Large intestine (tissue), 3 donors: ENCODE measurements around the gene UGT1A1. TPM values are rescaled to one million over a fixed set of nuclear protein-coding genes. Genes with fewer than 3 reads are reported as not detected.

Experiments used
- DNase-seq, 2 donors: peaks; one replicate each; pipeline versions ENCODE4 v3.0.0 to v3.0.0-alpha.2; 2013
- H3K27ac ChIP-seq: one replicate; pipeline ENCODE4 v1.5.1; 2013; ENCODE audit warnings: low read length
- H3K27me3 ChIP-seq: 2 replicates; pipeline ENCODE4 v1.6.1; 2013; ENCODE audit warnings: low read length; ENCODE audit not compliant: control insufficient read depth, insufficient read depth
- H3K36me3 ChIP-seq: 2 replicates; pipeline ENCODE4 v1.6.1; 2013; ENCODE audit warnings: low read length; ENCODE audit not compliant: control insufficient read depth, insufficient read depth
- H3K4me1 ChIP-seq: one replicate; pipeline ENCODE4 v1.6.1; 2013; ENCODE audit warnings: low read length; ENCODE audit not compliant: control insufficient read depth, insufficient read depth
- H3K4me3 ChIP-seq: one replicate; pipeline ENCODE4 v1.5.1; 2013; ENCODE audit warnings: low read length
- H3K9me3 ChIP-seq: one replicate; pipeline ENCODE4 v1.6.1; 2013; ENCODE audit warnings: mild to moderate bottlenecking, low read depth, low read length, moderate library complexity; ENCODE audit not compliant: control insufficient read depth
- WGBS: methylation state at CpG from one replicate; pipeline ENCODE4 v1.1.5; 2013; ENCODE audit warnings: low lambda C conversion rate; ENCODE audit not compliant: insufficient coverage; 5-methylcytosine and 5-hydroxymethylcytosine counted together
- polyA plus RNA-seq: library from polyadenylated mRNA; unstranded; fragments of 120-200 nt; gene quantifications from one replicate; pipeline ENCODE4 v1.2.1, GENCODE V29; 2013

UGT1A1 gene
- polyA plus RNA-seq, 1 donor: 1.6 TPM

DNA sequence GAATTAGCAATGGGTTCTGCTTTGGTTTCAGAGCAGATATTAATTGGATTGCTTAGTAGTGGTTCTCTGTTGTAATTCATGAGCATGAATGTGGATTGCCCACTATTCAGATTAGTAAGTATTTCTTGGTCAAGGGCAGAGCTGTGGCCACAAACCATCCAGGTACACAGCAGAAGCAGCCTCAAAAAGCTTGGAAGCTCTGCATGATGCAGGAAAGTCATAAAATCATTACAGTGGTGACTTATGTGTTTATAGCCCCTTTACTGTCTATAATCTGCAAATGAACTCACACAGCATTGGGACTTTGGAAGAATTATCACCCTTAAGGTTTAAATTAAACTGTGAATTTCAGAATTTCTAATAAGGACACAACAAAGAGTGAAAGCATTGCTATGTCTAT is 1.9 kb upstream of the UGT1A1 start:
- DNase-seq: peak; percentile 42 to 82
- H3K9me3 ChIP-seq: peaks cover 14% of the 10 kb centered on the region
- H3K4me1 ChIP-seq: peaks cover 48% of the 10 kb centered on the region
- H3K4me3 ChIP-seq: no peak overlapping the region
- no peaks in the 10 kb centered on the region for H3K36me3 ChIP-seq
- no peaks in the 10 kb centered on the region for H3K27me3 ChIP-seq
- H3K27ac ChIP-seq: peak overlapping the region; percentile 77

GRCh38 chr2:233758849-233759248 is 1.2 kb upstream of the UGT1A1 start:
- Histone ChIP-seq H3K27me3 (no peaks in the 10 kb centered on the region), H3K27ac (peak overlapping the region; percentile 77), H3K4me1 (peaks cover 55% of the 10 kb centered on the region), H3K36me3 (no peaks in the 10 kb centered on the region), H3K4me3 (no peak overlapping the region), H3K9me3 (peaks cover 14% of the 10 kb centered on the region)
- peak in 1 of 2 donors; percentile 21 for DNase-seq
- WGBS: no CpG with 5 or more reads among the region's 2 CpGs

DNA sequence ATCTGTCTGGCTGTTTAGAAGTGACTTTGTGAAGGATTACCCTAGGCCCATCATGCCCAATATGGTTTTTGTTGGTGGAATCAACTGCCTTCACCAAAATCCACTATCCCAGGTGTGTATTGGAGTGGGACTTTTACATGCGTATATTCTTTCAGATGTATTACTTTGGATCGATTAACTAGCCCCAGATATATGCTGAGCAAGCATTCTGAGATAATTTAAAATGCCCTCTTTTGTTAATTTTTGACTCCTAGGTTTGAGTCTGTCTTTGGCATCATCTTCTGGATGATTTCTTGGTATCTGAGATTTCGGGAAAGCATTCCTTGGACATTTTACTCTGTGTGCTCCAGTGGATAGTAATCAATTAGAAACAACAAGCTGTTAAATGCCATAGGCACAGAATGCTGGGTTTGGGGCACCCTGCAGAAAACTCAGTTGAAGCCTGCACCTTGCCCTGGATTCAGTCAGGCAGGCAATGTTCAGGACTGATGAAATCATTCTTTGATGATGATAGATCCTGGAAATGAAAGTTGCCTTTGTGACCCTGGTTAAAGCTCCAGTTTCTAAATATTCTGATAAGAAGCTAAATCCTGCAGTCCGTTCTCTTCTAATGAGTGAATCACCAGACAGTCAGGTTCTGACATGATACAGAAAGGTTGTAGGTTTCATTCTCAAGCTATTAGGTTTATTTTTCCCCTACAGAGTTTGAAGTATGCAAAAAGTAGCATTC is 1.1 kb downstream of the UGT1A1 start:
- H3K4me1 ChIP-seq: peaks cover 62% of the 10 kb centered on the region
- no peak overlapping the region for H3K4me3 ChIP-seq
- H3K27me3 ChIP-seq: no peaks in the 10 kb centered on the region

GRCh38 chr2:233764264-233764663 is 4.2 kb downstream of the UGT1A1 start:
- H3K27me3 ChIP-seq: no peaks in the 10 kb centered on the region
- H3K4me1 ChIP-seq: peaks cover 42% of the 10 kb centered on the region
- peaks cover 10% of the 10 kb centered on the region for H3K9me3 ChIP-seq
- H3K36me3 ChIP-seq: no peaks in the 10 kb centered on the region
- H3K27ac ChIP-seq: peak overlapping the region; percentile 64
- 12% methylated on average over 3 of the region's 7 CpGs for WGBS
- DNase-seq: peak; percentile 45 to 87
- H3K4me3 ChIP-seq: no peak overlapping the region

More for the DNA sequence above, 1.1 kb downstream of the UGT1A1 start:
- peak; percentile 49 to 77 for DNase-seq
- Histone ChIP-seq H3K36me3 (no peaks in the 10 kb centered on the region), H3K27ac (peak overlapping the region; percentile 56), H3K9me3 (peaks cover 10% of the 10 kb centered on the region)
- 80% methylated on average over 1 of the region's 4 CpGs for WGBS

- Histone ChIP-seq H3K27me3 (no peaks in the 10 kb centered on the region), H3K4me3 (no peak overlapping the region), H3K9me3 (peaks cover 10% of the 10 kb centered on the region), H3K36me3 (no peaks in the 10 kb centered on the region), H3K27ac (peak overlapping the region; percentile 64), H3K4me1 (peaks cover 38% of the 10 kb centered on the region)
- no CpG with 5 or more reads among the region's 3 CpGs for WGBS
- no peak for DNase-seq
These were observed 4.7 kb downstream of the UGT1A1 start for GRCh38 chr2:233764761-233765160.

- Histone ChIP-seq H3K9me3 (peaks cover 3% of the 10 kb centered on the region), H3K36me3 (no peaks in the 10 kb centered on the region), H3K27ac (no peak overlapping the region), H3K4me3 (no peak overlapping the region), H3K4me1 (peaks cover 23% of the 10 kb centered on the region), H3K27me3 (no peaks in the 10 kb centered on the region)
- no peak for DNase-seq
- no CpG with 5 or more reads among the region's 4 CpGs for WGBS
These were observed 6.3 kb downstream of the UGT1A1 start for GRCh38 chr2:233766416-233766815.

DNA sequence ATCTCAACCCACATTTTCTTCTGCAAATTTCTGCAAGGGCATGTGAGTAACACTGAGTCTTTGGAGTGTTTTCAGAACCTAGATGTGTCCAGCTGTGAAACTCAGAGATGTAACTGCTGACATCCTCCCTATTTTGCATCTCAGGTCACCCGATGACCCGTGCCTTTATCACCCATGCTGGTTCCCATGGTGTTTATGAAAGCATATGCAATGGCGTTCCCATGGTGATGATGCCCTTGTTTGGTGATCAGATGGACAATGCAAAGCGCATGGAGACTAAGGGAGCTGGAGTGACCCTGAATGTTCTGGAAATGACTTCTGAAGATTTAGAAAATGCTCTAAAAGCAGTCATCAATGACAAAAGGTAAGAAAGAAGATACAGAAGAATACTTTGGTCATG is 8.0 kb downstream of the UGT1A1 start:
- H3K27me3 ChIP-seq: no peaks in the 10 kb centered on the region
- H3K9me3 ChIP-seq: peaks cover 3% of the 10 kb centered on the region
- 100% methylated on average over 1 of the region's 4 CpGs for WGBS
- no peak overlapping the region for H3K27ac ChIP-seq
- no peaks in the 10 kb centered on the region for H3K36me3 ChIP-seq
- DNase-seq: no peak
- H3K4me3 ChIP-seq: no peak overlapping the region
- peaks cover 16% of the 10 kb centered on the region for H3K4me1 ChIP-seq

DNA sequence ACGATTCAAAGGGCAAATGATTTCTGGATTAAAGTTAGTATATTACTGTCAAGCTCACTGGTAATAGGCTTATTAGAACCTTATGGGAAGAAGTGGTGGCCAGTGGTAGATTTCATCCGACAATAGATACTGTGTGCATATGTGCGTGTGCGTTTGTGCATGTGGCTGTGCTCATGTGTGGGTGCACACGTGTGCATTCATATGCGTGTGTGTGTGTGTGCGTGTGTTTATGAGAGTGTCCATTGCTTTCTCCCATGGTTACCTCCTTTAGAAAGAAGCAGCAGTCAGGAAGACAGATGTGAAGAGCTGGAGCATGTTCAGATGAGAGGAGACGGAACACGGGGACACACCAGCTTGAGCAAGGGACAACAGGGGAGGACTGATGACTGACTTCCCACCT is 9.2 kb downstream of the UGT1A1 start:
- no peak overlapping the region for H3K27ac ChIP-seq
- 80% methylated on average over 1 of the region's 9 CpGs for WGBS
- no peaks in the 10 kb centered on the region for H3K36me3 ChIP-seq
- peaks cover 6% of the 10 kb centered on the region for H3K4me1 ChIP-seq
- no peaks in the 10 kb centered on the region for H3K27me3 ChIP-seq
- no peak overlapping the region for H3K4me3 ChIP-seq
- no peak for DNase-seq
- peaks cover 3% of the 10 kb centered on the region for H3K9me3 ChIP-seq

DNA sequence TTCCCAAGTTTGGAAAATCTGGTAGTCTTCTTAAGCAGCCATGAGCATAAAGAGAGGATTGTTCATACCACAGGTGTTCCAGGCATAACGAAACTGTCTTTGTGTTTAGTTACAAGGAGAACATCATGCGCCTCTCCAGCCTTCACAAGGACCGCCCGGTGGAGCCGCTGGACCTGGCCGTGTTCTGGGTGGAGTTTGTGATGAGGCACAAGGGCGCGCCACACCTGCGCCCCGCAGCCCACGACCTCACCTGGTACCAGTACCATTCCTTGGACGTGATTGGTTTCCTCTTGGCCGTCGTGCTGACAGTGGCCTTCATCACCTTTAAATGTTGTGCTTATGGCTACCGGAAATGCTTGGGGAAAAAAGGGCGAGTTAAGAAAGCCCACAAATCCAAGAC is 12.1 kb downstream of the UGT1A1 start:
- H3K4me1 ChIP-seq: no peaks in the 10 kb centered on the region

DNA sequence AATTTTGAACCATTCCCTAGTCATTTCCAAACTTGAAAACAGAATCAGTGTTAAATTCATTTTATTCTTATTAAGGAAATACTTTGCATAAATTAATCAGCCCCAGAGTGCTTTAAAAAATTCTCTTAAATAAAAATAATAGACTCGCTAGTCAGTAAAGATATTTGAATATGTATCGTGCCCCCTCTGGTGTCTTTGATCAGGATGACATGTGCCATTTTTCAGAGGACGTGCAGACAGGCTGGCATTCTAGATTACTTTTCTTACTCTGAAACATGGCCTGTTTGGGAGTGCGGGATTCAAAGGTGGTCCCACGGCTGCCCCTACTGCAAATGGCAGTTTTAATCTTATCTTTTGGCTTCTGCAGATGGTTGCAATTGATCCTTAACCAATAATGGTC is 12.5 kb downstream of the UGT1A1 start:
- no peaks in the 10 kb centered on the region for H3K36me3 ChIP-seq
- no peaks in the 10 kb centered on the region for H3K4me1 ChIP-seq
- H3K4me3 ChIP-seq: no peak overlapping the region
- no peak for DNase-seq
- H3K9me3 ChIP-seq: no peaks in the 10 kb centered on the region
- no peaks in the 10 kb centered on the region for H3K27me3 ChIP-seq
- no peak overlapping the region for H3K27ac ChIP-seq
- WGBS: no CpG with 5 or more reads among the region's 5 CpGs

More for the DNA sequence above, 12.1 kb downstream of the UGT1A1 start:
- WGBS: 100% methylated on average over 2 of the region's 16 CpGs
- H3K4me3 ChIP-seq: no peak overlapping the region
- no peaks in the 10 kb centered on the region for H3K36me3 ChIP-seq
- H3K27me3 ChIP-seq: no peaks in the 10 kb centered on the region
- no peak overlapping the region for H3K27ac ChIP-seq
- no peaks in the 10 kb centered on the region for H3K9me3 ChIP-seq
- DNase-seq: no peak

DNA sequence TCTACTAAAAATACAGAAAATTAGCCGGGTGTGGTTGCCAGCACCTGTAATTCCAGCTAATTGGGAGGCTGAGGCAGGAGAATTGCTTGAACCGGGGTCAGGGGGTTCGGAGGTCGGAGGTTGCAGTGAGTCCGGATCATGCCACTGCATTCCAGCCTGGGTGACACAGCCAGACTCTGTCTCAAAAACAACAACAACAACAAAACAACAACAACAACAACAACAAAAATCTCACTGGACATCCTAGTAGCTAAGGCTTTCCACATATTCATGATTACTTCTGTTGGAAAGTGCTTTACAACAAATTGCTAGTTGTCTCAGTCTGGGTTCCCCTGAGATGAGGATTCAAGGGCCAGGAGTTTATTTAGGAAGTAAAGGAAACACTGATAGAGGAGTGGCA is 13.8 kb downstream of the UGT1A1 start:
- Histone ChIP-seq H3K27me3 (no peaks in the 10 kb centered on the region), H3K4me3 (no peak overlapping the region), H3K27ac (no peak overlapping the region), H3K4me1 (no peaks in the 10 kb centered on the region), H3K36me3 (no peaks in the 10 kb centered on the region), H3K9me3 (no peaks in the 10 kb centered on the region)
- DNase-seq: no peak
- WGBS: no CpG with 5 or more reads among the region's 5 CpGs
